Fibroblast of lung (primary cell): Measurements from ENCODE around the gene KRTAP5-9. TPM values are rescaled to one million over a fixed set of nuclear protein-coding genes. Genes with fewer than 3 reads are reported as not detected.

Experiments used
- DNase-seq, 2 donors: peaks; one replicate each; pipeline versions ENCODE4 v3.0.0 to v3.0.0-alpha.2; 2010; ENCODE audit warnings: low read depth in 2 of 2
- H2AFZ ChIP-seq: 2 replicates; pipeline ENCODE4 v1.5.1; 2012; ENCODE audit warnings: low read length, control low read depth, inconsistent platforms
- H3K27ac ChIP-seq: 2 replicates; pipeline ENCODE4 v1.5.1; 2011; ENCODE audit warnings: low read length, control low read depth; ENCODE audit not compliant: insufficient read depth
- H3K27me3 ChIP-seq: 2 replicates; pipeline ENCODE4 v1.5.1; 2011; ENCODE audit warnings: mild to moderate bottlenecking, low read length; ENCODE audit not compliant: control insufficient read depth, insufficient read depth
- H3K36me3 ChIP-seq: 2 replicates; pipeline ENCODE4 v1.5.1; 2011; ENCODE audit warnings: low read length; ENCODE audit not compliant: control insufficient read depth, insufficient read depth
- H3K4me1 ChIP-seq: 2 replicates; pipeline ENCODE4 v1.5.1; 2011; ENCODE audit warnings: low read length; ENCODE audit not compliant: control insufficient read depth, insufficient read depth; ENCODE audit errors: extremely low read depth
- H3K4me2 ChIP-seq: 2 replicates; pipeline ENCODE4 v1.5.1; 2011; ENCODE audit warnings: low read length, control low read depth; ENCODE audit not compliant: insufficient read depth; ENCODE audit errors: extremely low read depth
- H3K4me3 ChIP-seq, 4 experiments: fragments of 200-600 bp in 1 of 4; sonication (generic) in 1 of 4; replicated peaks in 1 of 4; 2 replicates each; pipeline ENCODE4 v1.5.1; 2011 to 2016; ENCODE audit warnings: low read length in 4 of 4, low read depth in 3 of 4, mild to moderate bottlenecking in 3 of 4, control low read depth in 2 of 4, inconsistent platforms in 1 of 4, mixed read lengths in 1 of 4; ENCODE audit not compliant: insufficient read depth in 1 of 4; ENCODE audit errors: control extremely low read depth in 1 of 4
- H3K79me2 ChIP-seq: 2 replicates; pipeline ENCODE4 v1.5.1; 2012; ENCODE audit warnings: mild to moderate bottlenecking, low read length, inconsistent platforms; ENCODE audit not compliant: control insufficient read depth, insufficient read depth
- H3K9ac ChIP-seq: 2 replicates; pipeline ENCODE4 v1.5.1; 2011; ENCODE audit warnings: mild to moderate bottlenecking, low read length, control low read depth; ENCODE audit not compliant: insufficient read depth
- H3K9me3 ChIP-seq: 2 replicates; pipeline ENCODE4 v1.5.1; 2012; ENCODE audit warnings: low read depth, low read length; ENCODE audit not compliant: control insufficient read depth, insufficient read depth
- H4K20me1 ChIP-seq: 2 replicates; pipeline ENCODE4 v1.5.1; 2011; ENCODE audit warnings: low read length; ENCODE audit not compliant: control insufficient read depth, insufficient read depth; ENCODE audit errors: extremely low read depth
- EZH2 ChIP-seq: IDR thresholded peaks from 2 replicates; pipeline ENCODE4 v1.5.1; 2012; ENCODE audit warnings: low read length, control low read depth, mild to moderate bottlenecking; ENCODE audit errors: missing control alignments
- polyA plus RNA-seq, 2 donors: library from polyadenylated mRNA; depleted of rRNA in 1 of 2; stranded (reverse) in 1 of 2; unstranded in 1 of 2; fragments of >200 nt; gene quantifications; 2 replicates each; pipeline ENCODE4 v1.2.1, GENCODE V29; 2011 to 2012; ENCODE audit warnings: missing spikeins in 1 of 2
- total RNA-seq: library from RNA; depleted of rRNA; stranded (reverse); fragments of >200 nt; gene quantifications from 2 replicates; pipeline ENCODE4 v1.2.1, GENCODE V29; 2014
- TF ChIP-seq, protein P1 (sequence below), 2 donors: IDR thresholded peaks in 1 of 2; conservative IDR thresholded peaks in 1 of 2; 1 replicate in 1 of 2; 2 replicates in 1 of 2; pipeline ENCODE4 v1.5.1; 2011 to 2012; ENCODE audit warnings: low read length in 2 of 2, control low read depth in 1 of 2, inconsistent platforms in 1 of 2, low read depth in 1 of 2, mild to moderate bottlenecking in 1 of 2

Gene KRTAP5-9
- total and polyA plus RNA-seq, 2 donors (not counting 1 experiment from before 2014, with no cell fraction given): not detected

- TF ChIP-seq EZH2: no peak
- TF ChIP-seq, protein P1, sequence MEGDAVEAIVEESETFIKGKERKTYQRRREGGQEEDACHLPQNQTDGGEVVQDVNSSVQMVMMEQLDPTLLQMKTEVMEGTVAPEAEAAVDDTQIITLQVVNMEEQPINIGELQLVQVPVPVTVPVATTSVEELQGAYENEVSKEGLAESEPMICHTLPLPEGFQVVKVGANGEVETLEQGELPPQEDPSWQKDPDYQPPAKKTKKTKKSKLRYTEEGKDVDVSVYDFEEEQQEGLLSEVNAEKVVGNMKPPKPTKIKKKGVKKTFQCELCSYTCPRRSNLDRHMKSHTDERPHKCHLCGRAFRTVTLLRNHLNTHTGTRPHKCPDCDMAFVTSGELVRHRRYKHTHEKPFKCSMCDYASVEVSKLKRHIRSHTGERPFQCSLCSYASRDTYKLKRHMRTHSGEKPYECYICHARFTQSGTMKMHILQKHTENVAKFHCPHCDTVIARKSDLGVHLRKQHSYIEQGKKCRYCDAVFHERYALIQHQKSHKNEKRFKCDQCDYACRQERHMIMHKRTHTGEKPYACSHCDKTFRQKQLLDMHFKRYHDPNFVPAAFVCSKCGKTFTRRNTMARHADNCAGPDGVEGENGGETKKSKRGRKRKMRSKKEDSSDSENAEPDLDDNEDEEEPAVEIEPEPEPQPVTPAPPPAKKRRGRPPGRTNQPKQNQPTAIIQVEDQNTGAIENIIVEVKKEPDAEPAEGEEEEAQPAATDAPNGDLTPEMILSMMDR (conservative IDR thresholded peaks at IDR 0.05 in 1 of 2, IDR thresholded peaks at IDR 0.05 in 1 of 2; ENCODE audit: low read depth in 1 of 2, low read length in 2 of 2): no peak
- H3K4me1 ChIP-seq: no peaks in the 10 kb centered on the region
- no peaks in the 10 kb centered on the region for H4K20me1 ChIP-seq
- no peaks in the 10 kb centered on the region for H3K79me2 ChIP-seq
- peaks cover 3% of the 10 kb centered on the region for H3K27me3 ChIP-seq
- H3K4me3 ChIP-seq: no peak overlapping the region
- no peak overlapping the region for H3K27ac ChIP-seq
- H3K36me3 ChIP-seq: no peaks in the 10 kb centered on the region
- H2AFZ ChIP-seq: no peak overlapping the region
- H3K9me3 ChIP-seq: no peaks in the 10 kb centered on the region
- no peak for DNase-seq
- H3K4me2 ChIP-seq: no peak overlapping the region
- H3K9ac ChIP-seq: no peak overlapping the region
Measured at GRCh38 chr11:71544525-71545214, 3.5 kb upstream of the KRTAP5-9 start.

DNA sequence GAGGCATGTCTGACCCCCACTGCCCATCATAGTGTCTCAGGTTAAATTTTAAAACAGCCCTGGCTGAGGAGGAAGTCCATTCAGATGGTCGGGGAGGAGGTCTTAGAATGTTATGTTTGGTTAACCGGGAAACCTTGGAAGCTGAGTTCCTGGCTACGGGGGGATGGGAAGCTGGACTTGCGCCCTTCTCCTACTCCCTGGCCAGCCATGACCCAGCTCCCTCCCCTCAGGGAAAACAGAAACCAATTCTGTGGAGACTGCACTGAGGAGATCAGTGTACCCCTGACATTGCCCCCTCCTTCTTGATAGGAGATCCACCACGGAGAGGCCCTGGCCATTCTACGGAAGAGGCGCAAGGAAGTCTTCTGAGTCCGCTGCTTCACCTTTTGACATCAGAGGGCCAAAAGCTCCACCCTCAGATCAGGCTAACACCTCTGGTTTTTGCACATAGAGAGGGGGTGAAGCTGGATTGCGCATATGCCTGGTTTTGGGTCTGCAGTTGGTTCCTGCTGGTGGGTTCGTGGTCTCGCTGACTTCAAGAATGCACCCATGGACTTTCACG is 2.7 kb upstream of the KRTAP5-9 start:
- TF ChIP-seq, protein P1 (conservative IDR thresholded peaks at IDR 0.05 in 1 of 2, IDR thresholded peaks at IDR 0.05 in 1 of 2; ENCODE audit: low read depth in 1 of 2, low read length in 2 of 2): no peak
- no peak for TF ChIP-seq EZH2
- no peaks in the 10 kb centered on the region for H3K79me2 ChIP-seq
- H3K4me2 ChIP-seq: no peak overlapping the region
- H3K4me3 ChIP-seq: no peak overlapping the region
- H3K27ac ChIP-seq: no peak overlapping the region
- no peak overlapping the region for H2AFZ ChIP-seq
- no peaks in the 10 kb centered on the region for H4K20me1 ChIP-seq
- H3K27me3 ChIP-seq: peaks cover 3% of the 10 kb centered on the region
- no peak for DNase-seq
- no peaks in the 10 kb centered on the region for H3K4me1 ChIP-seq
- H3K36me3 ChIP-seq: no peaks in the 10 kb centered on the region
- H3K9me3 ChIP-seq: no peaks in the 10 kb centered on the region
- H3K9ac ChIP-seq: no peak overlapping the region

DNA sequence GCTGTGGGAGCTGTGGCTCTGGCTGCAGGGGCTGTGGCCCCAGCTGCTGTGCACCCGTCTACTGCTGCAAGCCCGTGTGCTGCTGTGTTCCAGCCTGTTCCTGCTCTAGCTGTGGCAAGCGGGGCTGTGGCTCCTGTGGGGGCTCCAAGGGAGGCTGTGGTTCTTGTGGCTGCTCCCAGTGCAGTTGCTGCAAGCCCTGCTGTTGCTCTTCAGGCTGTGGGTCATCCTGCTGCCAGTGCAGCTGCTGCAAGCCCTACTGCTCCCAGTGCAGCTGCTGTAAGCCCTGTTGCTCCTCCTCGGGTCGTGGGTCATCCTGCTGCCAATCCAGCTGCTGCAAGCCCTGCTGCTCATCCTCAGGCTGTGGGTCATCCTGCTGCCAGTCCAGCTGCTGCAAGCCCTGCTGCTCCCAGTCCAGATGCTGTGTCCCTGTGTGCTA is 514 bp downstream of the KRTAP5-9 start:
- Histone ChIP-seq H3K79me2 (no peaks in the 10 kb centered on the region), H3K4me3 (no peak overlapping the region), H3K4me2 (no peak overlapping the region), H4K20me1 (no peaks in the 10 kb centered on the region), H3K9me3 (no peaks in the 10 kb centered on the region), H2AFZ (no peak overlapping the region), H3K27me3 (no peaks in the 10 kb centered on the region), H3K27ac (no peak overlapping the region), H3K9ac (no peak overlapping the region), H3K4me1 (no peaks in the 10 kb centered on the region), H3K36me3 (no peaks in the 10 kb centered on the region)
- TF ChIP-seq EZH2: no peak
- TF ChIP-seq, protein P1 (conservative IDR thresholded peaks at IDR 0.05 in 1 of 2, IDR thresholded peaks at IDR 0.05 in 1 of 2; ENCODE audit: low read depth in 1 of 2, low read length in 2 of 2): no peak
- no peak for DNase-seq
